Mucosa of gallbladder (tissue), 1 donor: ENCODE data around the gene STOX2. TPM values are rescaled to one million over a fixed set of nuclear protein-coding genes. Genes with fewer than 3 reads are reported as not detected.

ENCODE experiments used
- total RNA-seq: library from RNA; stranded (reverse); gene quantifications from one replicate; pipeline ENCODE4 v1.2.1, GENCODE V29; 2021
- donor health status: DM: no; HTN: no; CAD: no.

Gene STOX2
- total RNA-seq, 1 donor from 2014 or later = 6.6 TPM

Other genes with a start within 250 kb of the STOX2 start
- gene RWDD4, start 246.1 kb upstream of the STOX2 start, total RNA-seq = 16.5 TPM
- gene TRAPPC11, start 246.0 kb upstream of the STOX2 start, total RNA-seq = 33.8 TPM